GM21367 (cell line): ENCODE measurements around the gene TBC1D3B.
"Not testable (repeated sequence)": the region's sequence is repeated elsewhere in the genome, so short reads cannot be mapped to it uniquely, and the experiment has no call there.

Experiments used
- ATAC-seq: cut with Tn5 transposase; IDR thresholded peaks from one replicate; pipeline ENCODE4 v1.9.1; 2021; ENCODE audit not compliant: unreplicated experiment

Gene TBC1D3B

DNA sequence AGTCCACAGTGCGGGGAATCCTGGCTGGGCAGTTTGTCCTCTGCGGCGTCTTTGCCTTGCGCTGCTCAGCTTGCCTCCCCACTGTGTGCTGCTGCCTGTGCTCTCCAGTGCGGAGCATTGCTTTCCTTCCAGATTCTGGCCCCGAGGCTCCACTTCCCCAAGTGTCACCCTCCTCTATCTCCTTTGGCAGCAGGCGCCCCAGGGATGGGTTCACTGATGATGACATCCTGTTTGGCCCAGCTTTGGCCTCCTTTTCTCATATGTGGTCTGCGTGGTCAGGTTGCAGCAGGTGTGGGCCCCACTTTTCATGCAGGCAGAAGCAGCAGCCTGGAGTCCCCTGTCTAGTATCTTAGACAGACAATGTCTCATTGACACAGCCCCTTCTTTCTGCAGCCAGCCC is 25.1 kb upstream of the TBC1D3B start:
- ATAC-seq = not testable (repeated sequence)

DNA sequence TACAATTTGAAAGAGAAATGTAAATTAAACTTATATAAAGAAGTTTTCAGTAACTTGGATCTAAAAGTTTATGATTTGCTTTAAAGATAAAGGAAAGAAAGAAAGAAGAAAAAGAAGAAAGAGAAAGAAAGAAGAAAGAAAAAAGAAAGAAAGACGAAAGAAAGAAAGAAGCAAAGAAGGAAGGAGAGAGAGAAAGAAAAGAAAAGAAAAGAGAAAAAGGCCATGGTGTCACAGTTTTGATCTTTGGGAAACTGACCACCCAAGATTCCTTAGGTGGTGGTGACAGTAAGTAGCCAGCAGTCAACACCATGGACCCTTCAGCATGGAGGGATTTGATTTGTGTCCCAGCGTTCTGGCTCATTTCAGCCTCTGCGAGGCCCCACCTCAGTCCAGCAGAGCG is 24.7 kb upstream of the TBC1D3B start:
- ATAC-seq = not testable (repeated sequence)

DNA sequence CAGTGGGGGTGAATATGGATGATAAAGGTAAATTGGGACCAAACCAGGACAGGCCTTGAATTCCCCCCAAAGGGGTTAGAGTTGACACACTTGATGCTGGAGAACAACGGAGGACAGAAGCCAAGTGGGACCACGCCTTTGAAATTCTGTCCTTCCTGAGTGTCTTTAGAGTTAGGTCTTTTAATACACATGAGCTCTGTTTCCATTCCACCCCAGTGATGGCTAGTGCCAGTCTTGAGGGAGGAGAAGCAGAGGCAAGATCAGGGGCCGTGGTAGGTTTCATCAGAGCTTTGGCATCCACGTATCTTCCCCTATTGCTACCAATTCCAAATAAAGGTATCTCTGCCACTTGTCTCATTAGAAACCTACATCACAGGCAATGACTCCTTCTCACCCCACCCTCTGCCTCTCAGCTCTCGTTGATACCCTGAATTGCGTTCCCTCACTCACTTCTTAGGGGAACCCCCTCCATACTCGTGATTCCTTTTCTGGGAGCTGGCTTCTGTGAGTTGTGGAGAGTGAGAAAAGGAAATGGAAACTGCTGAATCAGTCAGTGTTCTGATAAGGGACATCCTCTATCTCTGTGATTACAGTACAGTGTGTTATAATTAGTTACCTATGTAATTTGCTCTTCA is 22.5 kb upstream of the TBC1D3B start:
- ATAC-seq = no peak

DNA sequence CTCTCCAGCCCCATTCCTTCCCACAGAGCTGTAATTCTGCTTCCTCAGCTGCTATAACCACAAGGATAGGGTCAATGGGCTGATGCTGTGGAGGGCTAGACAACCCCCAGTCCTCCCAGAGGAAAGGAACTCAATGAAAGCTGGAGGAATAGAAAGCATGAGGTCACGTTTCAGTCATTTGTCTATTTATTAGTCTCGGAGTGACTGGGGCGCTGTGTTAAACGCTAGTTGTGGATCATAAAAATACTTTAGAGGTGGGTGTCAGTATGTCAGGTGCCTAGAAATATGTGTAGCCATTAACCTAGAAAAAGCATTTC is 20.9 kb upstream of the TBC1D3B start:
- ATAC-seq = no peak

DNA sequence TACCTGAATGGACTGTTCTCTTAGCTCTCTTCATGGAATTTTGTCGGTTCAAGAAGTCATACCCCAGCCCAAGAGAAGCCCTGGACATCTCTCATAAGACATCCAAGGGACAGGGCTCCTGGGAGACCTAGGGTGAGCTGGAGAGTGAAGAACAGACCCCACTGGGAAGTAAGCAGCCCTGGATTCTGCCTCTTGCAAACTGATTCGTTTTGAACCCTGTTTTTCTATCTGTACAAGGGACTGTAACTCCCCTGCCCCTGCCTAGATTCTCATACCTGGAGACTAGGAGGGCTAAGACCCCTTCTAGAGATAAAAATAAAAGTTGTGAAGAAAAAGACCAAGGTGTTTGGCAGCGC is 19.7 kb upstream of the TBC1D3B start:
- no peak for ATAC-seq

DNA sequence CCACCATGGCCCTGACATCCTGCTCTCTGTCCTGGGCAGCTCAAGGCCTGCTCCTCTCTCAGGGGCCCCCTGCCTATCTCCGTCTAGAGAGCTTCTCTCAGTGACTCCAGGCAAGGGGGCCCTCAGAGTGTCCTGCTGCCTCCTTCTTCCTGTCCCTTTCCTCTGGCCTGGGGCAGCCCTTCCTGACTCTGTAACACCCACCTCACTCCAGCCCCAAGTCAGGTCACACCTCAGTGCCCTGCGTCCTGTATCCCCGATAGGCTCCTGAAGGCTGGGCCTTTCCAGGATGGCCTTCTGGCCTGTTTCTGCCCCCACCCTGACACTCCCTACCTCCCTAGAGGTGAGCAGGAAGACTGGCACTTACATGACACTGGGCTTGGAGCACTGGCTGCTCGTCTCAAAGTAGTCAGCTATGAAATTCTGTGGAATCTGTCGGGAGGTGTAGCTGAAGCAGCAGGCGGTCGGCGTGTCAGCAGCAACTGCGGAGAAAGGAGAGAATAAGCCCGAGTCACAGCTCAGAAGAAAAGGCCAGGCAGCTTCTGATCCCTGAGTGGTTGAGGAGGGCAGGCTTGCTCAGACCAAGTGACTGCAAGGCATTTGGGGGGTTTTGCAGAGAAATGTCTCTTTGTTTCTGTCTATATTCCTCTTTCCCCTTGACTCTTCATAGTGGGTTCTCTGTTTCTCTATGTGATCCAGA is 19.1 kb upstream of the TBC1D3B start:
- ATAC-seq = no peak

DNA sequence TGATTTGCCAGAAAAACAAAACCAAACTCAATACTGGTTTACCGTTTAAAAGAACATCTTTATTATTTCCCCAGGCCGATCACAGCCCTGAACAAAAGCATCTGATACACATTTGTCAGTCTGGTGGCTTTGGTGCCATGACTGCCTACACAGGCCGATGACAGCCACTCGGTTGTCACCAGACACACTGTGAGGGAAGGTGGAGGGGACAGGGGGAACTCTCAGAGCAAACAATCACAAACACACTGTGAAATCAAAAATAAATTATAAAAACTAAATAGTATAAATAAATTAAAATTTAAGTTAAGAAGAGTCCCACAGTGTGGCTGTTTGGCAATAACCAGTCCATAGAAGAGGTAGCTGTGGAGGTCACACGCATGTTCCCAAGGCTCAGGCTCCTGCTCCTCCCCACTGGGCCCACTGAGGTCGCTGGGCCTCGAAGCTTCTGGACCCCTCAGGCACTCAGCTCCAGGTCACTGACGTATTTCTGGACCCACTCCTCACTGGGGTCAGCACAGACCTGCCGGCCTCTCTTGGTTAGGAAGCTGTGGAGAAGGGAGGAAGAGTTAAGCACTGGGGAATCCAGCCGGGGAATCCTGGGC is 18.5 kb upstream of the TBC1D3B start:
- ATAC-seq = not testable (repeated sequence)

DNA sequence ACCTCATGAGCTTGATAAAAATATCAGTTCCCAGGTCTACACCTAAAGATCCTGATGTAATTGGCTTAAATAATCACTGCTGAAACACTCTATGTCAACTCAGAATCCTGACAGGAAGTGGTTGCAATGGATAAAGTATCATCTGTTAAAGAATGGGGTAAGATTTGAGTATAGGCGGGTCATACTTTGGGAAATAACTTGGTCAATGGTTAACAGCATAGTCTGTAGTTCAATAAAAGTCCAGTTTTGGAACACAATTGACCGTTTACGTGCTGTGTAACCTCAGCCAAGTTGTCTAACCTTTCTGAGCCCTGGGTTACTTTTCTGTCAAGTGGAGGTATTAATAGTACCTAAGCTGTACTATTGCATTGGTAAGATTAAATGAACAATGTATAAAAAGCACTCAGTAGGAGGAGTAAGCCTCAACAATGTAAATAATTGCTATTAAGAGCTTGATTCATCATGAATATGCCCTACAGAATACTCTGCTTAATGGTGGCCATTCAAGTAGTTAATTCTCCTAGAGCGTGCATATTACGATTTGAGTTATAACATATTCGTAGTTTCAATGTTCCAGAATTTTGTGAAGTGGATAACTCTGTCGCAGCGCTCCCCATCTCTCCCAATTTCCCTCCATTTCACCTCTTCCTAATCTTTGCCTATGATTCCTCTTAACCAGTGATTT is 17.9 kb upstream of the TBC1D3B start:
- not testable (repeated sequence) for ATAC-seq

DNA sequence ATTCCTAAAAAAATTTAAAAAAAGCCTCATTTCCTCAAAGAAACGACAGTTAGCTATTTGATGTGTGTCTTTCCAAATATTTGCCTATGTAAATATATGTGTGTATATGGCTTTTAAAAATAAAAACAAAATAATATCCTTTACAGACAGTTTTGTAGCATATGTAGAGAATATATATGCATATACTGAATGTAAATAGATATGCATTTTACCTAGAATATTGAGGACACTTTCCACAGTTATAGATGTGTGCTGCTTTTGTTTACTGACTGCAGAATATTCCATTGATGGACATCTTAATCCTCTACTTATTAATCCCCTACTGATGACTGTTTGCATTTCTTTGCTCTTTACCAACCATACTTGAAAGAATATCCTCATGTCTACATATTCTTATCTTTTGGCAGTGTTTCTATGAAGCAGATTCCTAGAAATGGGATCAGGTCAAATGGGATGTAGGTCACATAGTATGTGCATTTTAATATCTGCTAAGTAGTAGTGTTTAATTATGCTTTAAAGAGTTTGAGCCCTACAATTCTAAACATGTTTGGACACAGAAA is 16.9 kb upstream of the TBC1D3B start:
- ATAC-seq = no peak

DNA sequence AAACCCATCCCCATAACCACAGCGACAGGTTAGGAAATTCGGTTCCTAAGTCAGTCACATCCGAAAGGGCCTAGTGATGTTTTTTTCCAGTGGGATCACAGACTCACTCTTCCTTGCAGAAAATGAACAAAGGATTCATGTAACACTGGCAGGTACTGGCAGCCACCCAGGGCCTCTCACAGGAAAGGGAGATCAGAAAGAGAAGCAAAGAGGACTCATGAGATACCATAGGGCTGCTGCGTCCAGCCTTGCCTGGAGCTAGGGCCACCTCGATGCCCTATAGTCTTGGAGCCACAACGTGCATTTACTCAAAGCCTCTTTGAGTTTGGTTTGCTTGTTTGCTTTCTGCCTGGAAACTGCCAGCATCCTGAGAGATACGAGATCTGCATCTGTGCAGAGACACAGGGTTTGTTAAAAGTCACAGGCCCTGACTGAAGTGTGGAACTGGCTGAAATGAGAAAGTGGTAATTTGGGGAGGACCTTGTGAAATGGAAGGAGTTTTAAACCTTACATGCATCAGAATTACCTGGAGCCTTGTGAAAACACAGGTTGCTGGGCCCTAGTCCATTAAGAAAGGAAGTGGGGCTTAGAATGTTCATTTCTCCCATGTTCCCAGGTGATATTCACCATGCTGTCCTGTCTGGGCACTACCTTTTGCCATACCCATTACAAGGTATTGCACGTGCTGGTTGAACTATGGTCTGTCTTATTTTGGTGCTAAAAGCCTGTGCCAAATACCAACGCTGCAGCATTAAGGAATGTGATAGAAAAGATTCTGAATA is 14.3 kb upstream of the TBC1D3B start:
- not testable (repeated sequence) for ATAC-seq

DNA sequence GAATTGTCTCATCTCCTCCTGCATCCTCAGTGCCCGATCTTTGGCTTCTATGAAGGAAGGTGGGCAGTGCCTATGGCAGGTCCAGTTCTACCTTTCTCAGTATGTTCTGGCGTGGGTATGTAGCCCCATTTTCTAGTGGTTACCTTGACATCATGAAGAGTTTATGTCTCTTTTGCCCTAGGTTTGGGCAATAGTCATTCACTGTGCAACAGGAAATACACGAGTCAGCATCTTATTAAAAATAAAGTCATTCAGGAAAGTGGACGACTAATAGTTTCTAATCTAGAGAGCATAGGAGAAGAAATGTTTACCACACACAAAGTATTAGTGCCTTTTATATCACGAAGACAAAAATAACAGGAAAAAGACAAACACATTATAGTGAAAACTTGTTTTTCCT is 13.6 kb upstream of the TBC1D3B start:
- ATAC-seq = not testable (repeated sequence)

DNA sequence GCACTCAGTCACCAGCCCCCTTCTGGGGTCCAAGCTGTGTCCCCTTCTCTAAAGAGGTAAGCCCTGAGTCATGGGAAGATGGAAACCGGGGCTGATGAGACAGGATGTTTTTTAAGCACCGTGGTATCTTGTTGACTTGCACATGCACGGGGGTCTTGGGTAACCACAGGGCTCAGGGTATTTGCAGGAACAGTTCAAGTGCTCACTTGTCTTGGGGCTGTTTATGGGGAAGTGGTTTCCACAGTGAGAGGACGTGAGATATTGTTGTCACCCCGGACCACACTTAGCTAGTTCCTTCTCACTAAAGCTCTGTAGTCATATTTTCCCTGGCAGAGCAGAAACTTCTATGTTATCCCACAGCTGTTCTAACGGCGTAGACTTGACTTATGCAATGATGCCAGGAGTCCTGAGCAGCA is 12.5 kb upstream of the TBC1D3B start:
- ATAC-seq = peak; percentile 44

DNA sequence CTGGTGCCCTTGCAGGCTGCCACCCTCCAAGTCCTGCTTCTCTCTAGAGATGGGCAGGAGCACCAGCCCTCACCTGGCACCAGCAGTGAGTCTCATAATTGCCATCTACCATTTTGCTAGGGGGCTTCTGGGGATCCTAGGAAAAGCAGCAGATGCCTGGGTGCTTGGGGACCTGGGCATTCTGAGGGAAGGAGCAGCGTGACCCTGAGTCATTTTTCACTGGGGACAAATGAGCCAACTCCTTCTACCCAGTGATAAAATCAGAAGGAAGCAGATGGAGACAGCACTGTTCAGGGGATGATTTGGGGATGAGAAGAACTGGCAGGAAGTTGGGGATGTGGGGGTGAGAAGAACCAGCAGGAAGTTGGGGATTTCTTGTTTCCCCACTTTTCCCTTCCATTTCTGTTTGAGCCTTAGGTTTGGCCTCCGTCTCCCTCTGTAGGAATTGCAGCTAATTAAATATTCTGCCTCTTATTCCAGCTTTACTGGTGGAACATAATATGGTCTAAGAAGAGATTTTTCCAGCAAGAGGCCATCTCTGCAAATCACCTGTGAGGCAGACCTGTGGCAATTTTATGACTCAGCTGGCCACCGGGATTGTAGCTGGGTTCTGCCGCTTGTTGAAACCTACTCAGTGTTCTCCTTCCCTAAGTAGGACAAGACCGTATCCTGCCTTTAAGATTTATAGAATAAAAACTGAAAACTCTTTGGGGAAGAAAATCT is 11.7 kb upstream of the TBC1D3B start:
- ATAC-seq = not testable (repeated sequence)

DNA sequence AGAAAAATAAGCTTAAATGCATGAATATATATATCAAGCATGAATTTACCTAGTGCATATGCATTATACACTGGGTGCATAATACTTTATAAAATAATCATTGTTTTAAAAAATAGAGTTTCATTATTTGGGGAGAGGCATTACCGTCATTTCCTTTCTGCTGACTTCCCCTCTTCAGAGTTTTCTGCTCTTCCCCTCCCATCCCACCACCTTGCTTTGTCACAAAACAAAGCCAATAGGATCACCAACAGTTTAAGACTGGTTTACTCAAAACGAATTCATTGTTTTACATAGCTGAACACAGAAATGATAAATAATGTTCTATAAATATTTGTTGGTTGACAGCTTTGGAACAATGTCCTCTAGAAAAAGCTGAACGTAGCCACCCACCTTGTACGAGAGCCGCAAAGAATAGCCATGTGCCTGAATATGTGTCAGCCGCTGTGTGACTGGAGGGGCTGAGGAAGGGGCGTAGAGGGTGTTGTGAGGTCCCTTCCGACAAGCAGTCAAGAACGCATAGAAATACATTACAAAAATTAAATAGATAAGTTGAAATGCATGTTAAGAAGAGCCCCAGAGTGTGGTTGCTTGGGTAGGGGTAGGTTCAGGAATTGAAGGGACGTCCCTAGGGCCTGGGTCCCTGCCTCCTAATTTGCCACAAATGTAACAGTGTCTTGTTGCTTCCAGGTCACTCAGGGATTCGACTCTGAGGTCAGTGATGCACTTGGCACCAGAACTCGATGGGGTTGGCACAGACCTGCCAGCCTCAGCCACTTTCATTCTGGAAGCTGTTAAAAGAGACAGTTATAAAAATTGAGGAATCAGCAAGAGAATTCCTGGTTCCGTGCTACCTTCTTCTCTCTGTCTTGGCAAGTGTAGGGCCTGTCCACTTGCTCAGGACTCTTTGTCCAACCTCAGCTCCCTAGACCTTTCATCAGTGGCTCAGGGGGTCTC is 10.7 kb upstream of the TBC1D3B start:
- not testable (repeated sequence) for ATAC-seq

DNA sequence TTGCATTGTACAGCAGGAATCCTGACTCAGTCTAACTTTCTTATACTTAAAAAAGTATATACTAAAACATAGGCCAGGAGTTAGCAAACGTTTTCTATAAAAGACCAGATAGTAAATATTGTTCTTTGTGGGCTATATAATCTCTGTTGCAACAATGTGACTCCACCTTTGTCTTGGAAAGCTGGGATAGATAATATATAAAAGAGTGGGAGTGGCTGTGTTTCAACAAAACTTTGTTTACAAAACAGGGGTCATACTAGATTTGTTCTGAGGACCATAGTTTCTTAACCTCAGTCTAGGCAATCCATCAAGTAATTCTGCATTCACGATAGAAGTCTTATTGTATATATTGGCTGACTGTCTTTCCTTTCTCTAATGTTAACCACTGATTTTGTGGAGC is 9.0 kb upstream of the TBC1D3B start:
- no peak for ATAC-seq

DNA sequence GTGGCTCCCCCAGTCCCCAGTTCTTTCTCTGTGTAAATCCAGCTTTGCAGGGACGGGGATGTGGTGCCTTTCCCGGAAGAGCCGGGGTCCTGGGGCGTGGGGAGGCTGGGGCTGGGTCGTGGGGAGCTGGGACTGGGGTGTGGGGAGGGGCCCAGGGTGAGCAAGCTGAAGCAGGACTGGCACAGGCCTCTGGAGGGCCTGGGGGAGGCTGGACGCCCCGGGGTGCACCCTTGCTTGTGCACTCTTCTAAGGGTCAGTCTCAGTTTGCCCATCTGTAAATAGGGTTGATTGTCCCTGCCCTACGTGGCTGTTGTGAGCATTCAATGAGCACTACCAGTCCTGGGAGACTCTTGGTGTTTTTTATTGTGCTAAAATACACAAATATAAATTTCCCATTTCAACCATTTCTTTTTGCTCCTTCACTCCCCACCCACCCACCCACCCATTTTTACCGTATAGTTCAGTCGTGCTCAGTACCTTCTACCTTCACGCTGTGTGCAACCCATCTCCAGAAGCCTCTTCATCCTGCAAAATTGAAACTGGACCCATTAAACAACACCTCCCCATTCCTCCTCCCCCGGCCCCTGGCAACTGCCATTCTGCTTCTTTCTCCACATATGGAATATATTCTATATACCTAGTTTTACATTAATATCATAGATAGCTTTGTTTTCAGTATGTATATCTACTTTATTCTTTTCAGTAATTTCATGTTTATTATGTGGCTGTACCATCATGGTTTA is 7.8 kb upstream of the TBC1D3B start:
- ATAC-seq = no peak

DNA sequence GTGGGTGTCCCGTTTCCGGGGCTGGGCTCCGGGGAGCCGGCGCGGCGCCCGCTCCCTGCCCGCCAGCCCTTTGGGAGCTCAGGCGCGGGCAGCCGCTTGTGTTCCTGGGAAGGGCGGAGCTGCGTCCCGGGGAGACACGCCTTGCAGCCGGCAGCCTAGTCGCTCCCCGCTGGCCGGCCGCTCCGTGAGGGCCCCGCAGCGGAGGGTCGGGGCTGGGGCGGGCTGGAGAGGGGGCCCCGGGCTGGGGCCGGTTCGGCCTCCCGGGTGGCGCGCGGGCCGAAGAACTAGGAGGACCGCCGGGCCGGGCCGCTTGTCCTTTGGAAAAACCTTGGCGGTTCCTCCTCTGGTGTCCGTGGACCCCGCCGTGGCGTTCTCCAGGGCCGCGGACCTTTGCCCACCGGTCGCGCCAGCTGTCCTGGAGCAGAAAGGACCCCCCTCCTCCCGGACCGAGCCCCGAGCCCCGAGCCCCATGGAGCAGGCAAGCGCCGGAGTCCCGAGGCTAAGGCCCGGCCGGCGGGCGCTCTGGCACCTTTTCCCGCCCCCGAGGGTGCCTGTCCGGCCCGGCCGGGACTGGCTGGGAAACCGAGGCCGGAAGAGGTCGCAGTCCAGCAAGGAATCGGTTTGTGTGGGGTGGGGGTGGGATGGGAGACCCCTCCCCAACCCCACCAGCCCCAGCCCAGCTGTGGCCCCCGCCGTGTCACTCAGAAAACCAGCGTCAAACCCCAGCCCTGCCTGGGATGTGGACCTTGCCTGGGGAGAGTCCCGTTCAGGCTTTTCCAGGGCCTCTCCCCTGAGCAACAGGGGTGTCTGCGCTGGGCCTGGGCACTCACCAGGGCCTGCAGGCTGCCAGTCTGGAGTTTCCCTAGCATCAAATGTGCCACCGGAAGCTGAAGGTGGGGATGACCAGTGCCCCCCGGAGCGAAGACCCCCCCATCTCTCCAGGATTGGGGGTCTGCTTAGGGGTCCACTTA is 6.8 kb upstream of the TBC1D3B start:
- no peak for ATAC-seq
